Thymus (tissue), 11 donors: Measurements from ENCODE around the gene OR2T8. TPM values are rescaled to one million over a fixed set of nuclear protein-coding genes. Genes with fewer than 3 reads are reported as not detected.

ENCODE experiments used
- DNase-seq, 9 donors: peaks; one replicate each; pipeline ENCODE4 v3.0.0-alpha.2; 2013; ENCODE audit warnings: low spot score in 9 of 9, low read depth in 6 of 9, missing footprints in 1 of 9
- H3K27ac ChIP-seq, 2 donors: one replicate each; pipeline ENCODE4 v1.5.1; 2013; ENCODE audit warnings: control low read depth in 1 of 2, low read depth in 1 of 2, low read length in 1 of 2, mild to moderate bottlenecking in 1 of 2, moderate library complexity in 1 of 2
- H3K27me3 ChIP-seq, 2 donors: one replicate each; pipeline ENCODE4 v1.5.1; 2013; ENCODE audit warnings: low read length in 1 of 2; ENCODE audit not compliant: control insufficient read depth in 2 of 2, insufficient read depth in 1 of 2
- H3K36me3 ChIP-seq, 2 donors: one replicate each; pipeline ENCODE4 v1.5.1; 2013; ENCODE audit warnings: low read length in 1 of 2, mild to moderate bottlenecking in 1 of 2, moderate library complexity in 1 of 2; ENCODE audit not compliant: control insufficient read depth in 2 of 2, insufficient read depth in 2 of 2
- H3K4me1 ChIP-seq, 2 donors: one replicate each; pipeline ENCODE4 v1.5.1; 2013; ENCODE audit warnings: low read length in 2 of 2; ENCODE audit not compliant: control insufficient read depth in 2 of 2, insufficient read depth in 2 of 2
- H3K4me3 ChIP-seq, 2 donors: one replicate each; pipeline ENCODE4 v1.5.1; 2013; ENCODE audit warnings: low read length in 2 of 2, control low read depth in 1 of 2, mild to moderate bottlenecking in 1 of 2
- H3K9me3 ChIP-seq, 2 donors: one replicate each; pipeline ENCODE4 v1.5.1; 2013; ENCODE audit warnings: low read length in 1 of 2, mild to moderate bottlenecking in 1 of 2; ENCODE audit not compliant: control insufficient read depth in 2 of 2, insufficient read depth in 1 of 2
- WGBS: extraction: QIAGEN DNeasy Blood & Tissue Kit; methylation state at CpG from one replicate; pipeline ENCODE4 v1.1.7; 2013; 5-methylcytosine and 5-hydroxymethylcytosine counted together
- polyA plus RNA-seq: library from polyadenylated mRNA; stranded (reverse); fragments of 200-250 nt; gene quantifications from one replicate; pipeline ENCODE4 v1.2.3, GENCODE V29; 2013
- total RNA-seq: library from RNA; stranded (reverse); fragments of 120-200 nt; gene quantifications from one replicate; pipeline ENCODE4 v1.2.4, GENCODE V29; 2013
- donor health status: healthy.

Gene OR2T8
- total and polyA plus RNA-seq, 2 donors: 0.02 TPM; not detected in 1

DNA sequence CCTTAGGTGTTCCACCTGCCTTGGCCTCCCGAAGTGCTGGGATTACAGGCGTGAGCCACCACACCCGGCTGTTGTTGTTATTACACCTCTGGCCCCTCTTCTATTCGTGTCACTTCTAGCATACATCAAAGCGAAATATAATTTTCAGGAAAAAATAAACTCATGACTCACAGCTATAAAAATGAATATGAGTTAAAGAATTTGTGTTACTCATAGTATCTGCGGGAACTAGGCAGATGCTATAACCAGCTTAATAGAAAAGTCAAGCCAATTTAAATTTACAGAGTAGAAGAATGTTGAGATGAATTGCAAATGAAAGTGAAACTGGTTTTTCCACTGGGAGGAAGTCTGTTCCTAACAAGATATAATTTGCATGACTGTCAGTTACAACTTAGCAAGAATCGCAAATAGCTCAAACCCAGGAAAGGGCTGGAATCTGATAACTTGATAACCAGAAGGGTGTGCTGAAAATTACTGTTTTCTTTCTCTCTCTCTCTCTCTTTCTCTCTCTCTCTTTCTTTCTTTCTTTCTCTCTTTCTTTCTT, 13.5 kb upstream of the OR2T8 start:
- no peaks in the 10 kb centered on the region for H3K4me1 ChIP-seq
- H3K36me3 ChIP-seq: no peaks in the 10 kb centered on the region
- H3K4me3 ChIP-seq: peak overlapping the region; percentile 27 to 50
- no peaks in the 10 kb centered on the region for H3K27me3 ChIP-seq
- no peak overlapping the region for H3K27ac ChIP-seq
- H3K9me3 ChIP-seq: peaks cover 0 to 6% of the 10 kb centered on the region in 2 donors
- DNase-seq: peak in 7 of 9 donors; percentile 9 to 60 (median 26)
- WGBS: 5% methylated on average over 7 of the region's 7 CpGs

DNA sequence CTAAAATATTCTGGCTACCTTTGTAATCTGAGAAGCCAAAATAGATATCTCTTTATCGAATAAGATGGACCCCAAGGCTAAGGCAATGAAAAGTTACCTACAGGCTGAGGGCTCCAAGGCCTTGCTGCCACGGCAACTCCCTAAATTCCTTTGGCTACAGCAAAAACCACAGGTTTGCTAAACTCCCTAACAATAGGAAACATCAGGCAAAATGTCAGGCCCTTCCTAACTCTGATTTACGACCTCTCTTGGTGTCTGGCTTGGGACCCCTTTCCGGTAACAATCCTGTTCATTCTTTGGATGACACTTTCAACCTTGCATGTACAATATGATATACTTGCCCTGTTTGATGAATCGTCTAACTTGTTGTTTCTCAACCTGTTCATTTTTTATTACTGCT, 11.3 kb upstream of the OR2T8 start:
- H3K27me3 ChIP-seq: no peaks in the 10 kb centered on the region
- no peak overlapping the region for H3K4me3 ChIP-seq
- H3K4me1 ChIP-seq: no peaks in the 10 kb centered on the region
- no peaks in the 10 kb centered on the region for H3K36me3 ChIP-seq
- DNase-seq: no peak
- peaks cover 0 to 6% of the 10 kb centered on the region in 2 donors for H3K9me3 ChIP-seq
- H3K27ac ChIP-seq: no peak overlapping the region
- 79% methylated on average over 5 of the region's 5 CpGs for WGBS

DNA sequence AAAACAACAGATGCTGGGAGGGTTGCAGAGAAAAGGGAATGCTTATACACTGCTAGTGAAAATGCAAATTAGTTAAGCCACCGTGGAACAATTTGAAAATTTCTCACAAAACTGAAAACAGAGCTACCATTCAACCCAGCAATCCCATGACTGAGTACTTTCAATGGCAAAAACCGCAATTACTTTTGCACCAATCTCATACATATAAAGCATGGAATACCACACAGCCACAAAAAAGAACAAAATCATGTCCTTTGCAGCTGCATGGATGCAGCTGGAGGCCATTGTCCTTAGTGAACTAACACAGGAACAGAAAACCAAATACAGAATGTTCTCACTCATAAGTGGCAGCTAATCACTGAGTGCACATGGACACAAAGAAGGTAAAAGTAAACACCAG, 6.3 kb upstream of the OR2T8 start:
- H3K27ac ChIP-seq: no peak overlapping the region
- WGBS: 92% methylated on average over 2 of the region's 2 CpGs

GRCh38 chr1:247914941-247915662, 5.0 kb upstream of the OR2T8 start:
- H3K27ac ChIP-seq: no peak overlapping the region
- H3K36me3 ChIP-seq: no peaks in the 10 kb centered on the region
- H3K9me3 ChIP-seq: no peaks in the 10 kb centered on the region
- H3K4me3 ChIP-seq: no peak overlapping the region
- WGBS: 88% methylated on average over 4 of the region's 4 CpGs
- DNase-seq: no peak
- no peaks in the 10 kb centered on the region for H3K4me1 ChIP-seq
- H3K27me3 ChIP-seq: no peaks in the 10 kb centered on the region

More for the DNA sequence above, 6.3 kb upstream of the OR2T8 start:
- no peak for DNase-seq
- Histone ChIP-seq H3K9me3 (no peaks in the 10 kb centered on the region), H3K4me3 (no peak overlapping the region), H3K27me3 (no peaks in the 10 kb centered on the region), H3K4me1 (no peaks in the 10 kb centered on the region), H3K36me3 (no peaks in the 10 kb centered on the region)

DNA sequence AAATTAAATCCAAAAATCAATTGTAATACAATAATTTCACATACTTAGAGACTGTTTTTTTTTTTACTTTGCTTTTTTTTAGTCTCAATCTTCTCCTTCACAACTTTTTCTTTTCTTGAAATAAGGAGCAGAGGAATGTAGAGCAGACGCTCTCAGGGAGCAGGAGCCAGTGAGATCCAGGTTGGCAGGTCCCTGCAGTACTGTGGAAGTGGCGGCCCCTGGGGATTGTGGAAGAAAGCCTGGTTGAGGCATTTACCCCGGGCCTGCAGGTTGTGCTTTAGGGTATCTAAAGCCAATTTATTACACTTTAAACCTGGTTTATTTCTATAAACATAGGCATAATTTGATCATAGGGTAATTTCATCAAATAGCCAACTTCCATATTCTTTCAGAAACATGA, 3.9 kb downstream of the OR2T8 start:
- Histone ChIP-seq H3K9me3 (no peaks in the 10 kb centered on the region), H3K36me3 (no peaks in the 10 kb centered on the region), H3K27me3 (no peaks in the 10 kb centered on the region), H3K4me3 (no peak overlapping the region), H3K4me1 (no peaks in the 10 kb centered on the region), H3K27ac (no peak overlapping the region)
- 93% methylated on average over 3 of the region's 3 CpGs for WGBS
- no peak for DNase-seq

GRCh38 chr1:247924868-247925267, 4.8 kb downstream of the OR2T8 start, which contains the start of gene OR2AJ1:
Gene OR2AJ1 (plus strand): TSS chr1:247924889. CDS start chr1:247933769, 8,880 bp downstream.
- Histone ChIP-seq H3K27ac (no peak within 1 kb of the TSS), H3K4me1 (no peaks in the 10 kb centered on the region), H3K36me3 (no peaks in the 10 kb centered on the region), H3K9me3 (no peaks in the 10 kb centered on the region), H3K4me3 (no peak within 1 kb of the TSS), H3K27me3 (no peaks in the 10 kb centered on the region)
- no peak for DNase-seq
- WGBS: 99% methylated on average over 9 of the region's 9 CpGs

GRCh38 chr1:247933989-247934388, 13.9 kb downstream of the OR2T8 start:
- Histone ChIP-seq H3K9me3 (peaks cover 0 to 14% of the 10 kb centered on the region in 2 donors), H3K27ac (no peak overlapping the region), H3K4me3 (no peak overlapping the region), H3K36me3 (no peaks in the 10 kb centered on the region), H3K27me3 (no peaks in the 10 kb centered on the region), H3K4me1 (no peaks in the 10 kb centered on the region)
- no peak for DNase-seq
- 98% methylated on average over 8 of the region's 8 CpGs for WGBS

- no peak overlapping the region for H3K4me3 ChIP-seq
- peaks cover 0 to 14% of the 10 kb centered on the region in 2 donors for H3K9me3 ChIP-seq
- WGBS: 96% methylated on average over 9 of the region's 9 CpGs
- no peaks in the 10 kb centered on the region for H3K27me3 ChIP-seq
- no peak overlapping the region for H3K27ac ChIP-seq
- no peaks in the 10 kb centered on the region for H3K36me3 ChIP-seq
- no peaks in the 10 kb centered on the region for H3K4me1 ChIP-seq
- DNase-seq: no peak
These were observed 15.7 kb downstream of the OR2T8 start for GRCh38 chr1:247935781-247936180.

GRCh38 chr1:247936415-247936814, 16.4 kb downstream of the OR2T8 start:
- Histone ChIP-seq H3K36me3 (no peaks in the 10 kb centered on the region), H3K27ac (no peak overlapping the region), H3K4me3 (no peak overlapping the region), H3K9me3 (peaks cover 0 to 14% of the 10 kb centered on the region in 2 donors), H3K4me1 (no peaks in the 10 kb centered on the region), H3K27me3 (no peaks in the 10 kb centered on the region)
- WGBS: 99% methylated on average over 18 of the region's 18 CpGs
- no peak for DNase-seq
